Esophagus muscularis mucosa (tissue), 3 donors: ENCODE data around the gene KRTAP9-4.

ENCODE experiments used
- CTCF ChIP-seq, 3 experiments: fragments of 200-600 bp in 2 of 3; fragments of 450-650 bp in 1 of 3; sonication (generic) in 2 of 3; IDR thresholded peaks; one replicate each; pipeline ENCODE4 v1.5.1; 2017 to 2019; ENCODE audit warnings: antibody characterized with exemption in 3 of 3, mild to moderate bottlenecking in 2 of 3, moderate library complexity in 1 of 3
- EP300 ChIP-seq: sonication (generic); formaldehyde crosslinking; IDR thresholded peaks from one replicate; pipeline ENCODE4 v1.6.1; 2017; ENCODE audit warnings: antibody characterized with exemption

- TF ChIP-seq EP300 (no peak), CTCF (IDR thresholded peaks at IDR 0.05) (no peak)
Measured at GRCh38 chr17:41278176-41278955, 28.9 kb downstream of the KRTAP9-4 start.
